Chondrocyte (in vitro differentiated cells): ENCODE results near the gene SV2C. TPM values are rescaled to one million over a fixed set of nuclear protein-coding genes. Genes with fewer than 3 reads are reported as not detected.

ENCODE experiments used
- DNase-seq: peaks from one replicate; pipeline ENCODE4 v3.0.0; 2021; ENCODE audit warnings: mixed read lengths, low spot score
- H3K27ac Mint-ChIP-seq: one replicate; pipeline ENCODE4 v1.8.0; 2021; ENCODE audit warnings: mild to moderate bottlenecking, moderate library complexity, mixed read lengths; ENCODE audit not compliant: unreplicated experiment
- H3K27me3 Mint-ChIP-seq: 2 replicates; pipeline ENCODE4 v1.8.0; 2021; ENCODE audit warnings: low read depth, mixed read lengths
- H3K36me3 Mint-ChIP-seq: 2 replicates; pipeline ENCODE4 v1.8.0; 2021; ENCODE audit warnings: low read depth, mixed read lengths
- H3K4me1 Mint-ChIP-seq: 2 replicates; pipeline ENCODE4 v1.8.0; 2021; ENCODE audit warnings: low read depth, mild to moderate bottlenecking, mixed read lengths
- H3K4me3 Mint-ChIP-seq: one replicate; pipeline ENCODE4 v1.8.0; 2021; ENCODE audit warnings: mild to moderate bottlenecking, moderate library complexity, mixed read lengths; ENCODE audit not compliant: unreplicated experiment
- H3K9me3 Mint-ChIP-seq: 2 replicates; pipeline ENCODE4 v1.8.0; 2021; ENCODE audit warnings: low read depth, mixed read lengths
- CTCF ChIP-seq: fragments of 200-600 bp; sonication (generic); IDR thresholded peaks from 2 replicates; pipeline ENCODE4 v1.5.0; 2021; ENCODE audit warnings: antibody characterized with exemption, mild to moderate bottlenecking, moderate library complexity
- total RNA-seq: library from RNA; stranded (reverse); gene quantifications from 3 replicates; pipeline ENCODE4 v1.2.1, GENCODE V29; 2021

Gene SV2C
- total RNA-seq, 1 donor from 2014 or later, result 0.02 TPM

GRCh38 chr5:76380346-76381066 is 297.3 kb downstream of the SV2C start:
- DNase-seq, result no peak
- Mint-ChIP-seq H3K27ac (no peak overlapping the region), H3K9me3 (no peaks in the 10 kb centered on the region), H3K4me3 (no peak overlapping the region), H3K4me1 (peaks cover 6% of the 10 kb centered on the region), H3K27me3 (no peaks in the 10 kb centered on the region), H3K36me3 (no peaks in the 10 kb centered on the region)
- TF ChIP-seq CTCF, result no peak

- Mint-ChIP-seq H3K4me3 (no peak overlapping the region), H3K27ac (no peak overlapping the region), H3K9me3 (no peaks in the 10 kb centered on the region), H3K4me1 (peaks cover 6% of the 10 kb centered on the region), H3K27me3 (no peaks in the 10 kb centered on the region), H3K36me3 (no peaks in the 10 kb centered on the region)
- no peak for DNase-seq
- TF ChIP-seq CTCF, result no peak
Measured at GRCh38 chr5:76383126-76383832, 300.1 kb downstream of the SV2C start.

GRCh38 chr5:76384189-76384588 is 301.0 kb downstream of the SV2C start:
- no peak overlapping the region for H3K27ac Mint-ChIP-seq
- no peaks in the 10 kb centered on the region for H3K27me3 Mint-ChIP-seq
- H3K9me3 Mint-ChIP-seq, result no peaks in the 10 kb centered on the region
- H3K4me1 Mint-ChIP-seq, result peaks cover 12% of the 10 kb centered on the region
- TF ChIP-seq CTCF, result no peak
- no peaks in the 10 kb centered on the region for H3K36me3 Mint-ChIP-seq
- no peak overlapping the region for H3K4me3 Mint-ChIP-seq
- DNase-seq, result no peak

- no peak overlapping the region for H3K4me3 Mint-ChIP-seq
- no peaks in the 10 kb centered on the region for H3K36me3 Mint-ChIP-seq
- H3K9me3 Mint-ChIP-seq, result no peaks in the 10 kb centered on the region
- no peak for TF ChIP-seq CTCF
- H3K4me1 Mint-ChIP-seq, result peaks cover 17% of the 10 kb centered on the region
- DNase-seq, result no peak
- H3K27me3 Mint-ChIP-seq, result no peaks in the 10 kb centered on the region
- H3K27ac Mint-ChIP-seq, result no peak overlapping the region
Measured at GRCh38 chr5:76384705-76385104, 301.5 kb downstream of the SV2C start.

GRCh38 chr5:76385540-76385939 is 302.4 kb downstream of the SV2C start:
- Mint-ChIP-seq H3K36me3 (no peaks in the 10 kb centered on the region), H3K4me1 (peaks cover 25% of the 10 kb centered on the region), H3K9me3 (no peaks in the 10 kb centered on the region), H3K4me3 (no peak overlapping the region), H3K27me3 (no peaks in the 10 kb centered on the region), H3K27ac (no peak overlapping the region)
- DNase-seq, result no peak
- TF ChIP-seq CTCF, result no peak
